ENCODE measurements around the gene SPECC1.

- TF ChIP-seq CTCF (conservative IDR thresholded peaks at IDR 0.05) (no peak), EZH2 (IDR thresholded peaks at IDR 0.05; ENCODE audit: low read depth) (no peak)
Observed at GRCh38 chr17:20205609-20206008, 196.4 kb downstream of the SPECC1 start.

Data from PC-9 (cell line).